Measurements from ENCODE around the gene NUDT16L1. TPM values are rescaled to one million over a fixed set of nuclear protein-coding genes. Genes with fewer than 3 reads are reported as not detected.

NUDT16L1 gene
- total RNA-seq, 8 experiments from 2014 or later, result 13.8 to 35.2 (median 26.5) TPM

- 100% methylated on average over 2 of the region's 22 CpGs; no CpG with 5 or more reads in 9 of the 10 experiments for WGBS, 10 experiments
- H3K4me3 ChIP-seq, result no peak overlapping the region
- no peak for ATAC-seq (replicated peaks in 6 of 8)
- H3K27ac ChIP-seq, result no peak overlapping the region
- in situ Hi-C loops (cut with MboI; ENCODE audit: low pct_unique_long_range_greater_than_20kb in 2 of 9, low sequenced_read_pairs in 9 of 9, unreplicated experiment in 9 of 9), result no loop called here
- peaks cover 0 to 2% of the 10 kb centered on the region in 2 donors for H3K4me1 ChIP-seq (replicated peaks in 1 of 2)
Observed at GRCh38 chr16:4688674-4689045, 4.7 kb upstream of the NUDT16L1 start.

- 61 to 100% (median 94%) methylated on average over 1 to 10 of the region's 21 CpGs; no CpG with 5 or more reads in 4 of the 10 experiments for WGBS, 10 experiments
- no peak for ATAC-seq (replicated peaks in 6 of 8)
- H3K27ac ChIP-seq, result no peak overlapping the region
- H3K4me1 ChIP-seq (replicated peaks in 1 of 2), result peaks cover 0 to 2% of the 10 kb centered on the region in 2 donors
- no peak overlapping the region for H3K4me3 ChIP-seq
- in situ Hi-C loops (cut with MboI; ENCODE audit: low pct_unique_long_range_greater_than_20kb in 2 of 9, low sequenced_read_pairs in 9 of 9, unreplicated experiment in 9 of 9), result no loop called here
Observed at GRCh38 chr16:4689091-4689671, 4.2 kb upstream of the NUDT16L1 start.

GRCh38 chr16:4689864-4690704 is 3.3 kb upstream of the NUDT16L1 start:
- no peak for ATAC-seq (replicated peaks in 6 of 8)
- in situ Hi-C loops (cut with MboI; ENCODE audit: low pct_unique_long_range_greater_than_20kb in 2 of 9, low sequenced_read_pairs in 9 of 9, unreplicated experiment in 9 of 9), result no loop called here
- no peak overlapping the region for H3K27ac ChIP-seq
- peaks cover 5 to 9% of the 10 kb centered on the region in 2 donors for H3K4me1 ChIP-seq (replicated peaks in 1 of 2)
- H3K4me3 ChIP-seq, result no peak overlapping the region
- 71 to 100% (median 94%) methylated on average over 1 to 10 of the region's 31 CpGs; no CpG with 5 or more reads in 2 of the 10 experiments for WGBS, 10 experiments

GRCh38 chr16:4690946-4691665 is 2.3 kb upstream of the NUDT16L1 start:
- no peak for ATAC-seq (replicated peaks in 6 of 8)
- no peak overlapping the region for H3K4me3 ChIP-seq
- no peak overlapping the region for H3K27ac ChIP-seq
- 40 to 100% (median 73%) methylated on average over 1 to 7 of the region's 19 CpGs; no CpG with 5 or more reads in 1 of the 10 experiments for WGBS, 10 experiments
- H3K4me1 ChIP-seq (replicated peaks in 1 of 2), result peaks cover 15 to 19% of the 10 kb centered on the region in 2 donors
- in situ Hi-C loops (cut with MboI; ENCODE audit: low pct_unique_long_range_greater_than_20kb in 2 of 9, low sequenced_read_pairs in 9 of 9, unreplicated experiment in 9 of 9), result no loop called here

DNA sequence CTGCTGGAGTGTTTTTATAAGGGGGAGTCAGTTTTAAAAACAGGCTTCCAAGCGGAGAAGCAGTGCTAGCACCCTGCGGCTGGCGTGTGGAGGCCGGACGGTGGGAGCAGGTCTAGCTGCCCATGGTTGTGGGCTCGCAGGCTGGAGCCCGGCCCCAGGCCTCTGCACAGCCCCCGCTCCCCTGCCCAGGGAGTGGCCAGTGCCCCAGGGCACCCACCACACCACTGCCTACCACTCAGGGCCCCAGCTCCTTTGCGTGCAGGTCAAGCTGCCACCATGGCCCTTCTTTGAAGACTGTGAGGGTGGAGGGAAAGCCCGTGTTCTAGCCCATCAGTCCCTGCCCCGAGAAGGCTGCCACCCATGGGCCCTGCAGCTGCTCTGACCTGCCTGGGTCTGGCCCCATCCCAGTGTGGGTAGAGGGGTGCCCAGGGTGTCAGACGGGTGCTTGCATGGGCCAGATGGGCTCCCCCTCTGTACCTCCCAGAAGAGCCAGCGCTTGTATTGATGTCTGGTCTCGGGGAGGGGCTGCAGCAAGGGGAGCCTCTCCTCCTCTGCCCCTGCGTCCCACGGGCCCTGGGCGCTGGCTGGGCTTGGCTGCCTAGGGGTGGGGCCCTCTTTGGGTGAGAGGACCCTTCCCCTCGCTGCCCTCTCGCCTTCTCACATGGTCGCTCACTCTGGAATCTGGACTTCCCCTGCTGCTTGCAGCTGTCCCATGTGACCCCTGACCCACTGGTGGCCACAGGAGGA is 1.5 kb upstream of the NUDT16L1 start:
- no peak for ATAC-seq (replicated peaks in 6 of 8)
- in situ Hi-C loops (cut with MboI; ENCODE audit: low pct_unique_long_range_greater_than_20kb in 2 of 9, low sequenced_read_pairs in 9 of 9, unreplicated experiment in 9 of 9), result no loop called here
- no peak overlapping the region for H3K27ac ChIP-seq
- WGBS, 10 experiments, result 56 to 100% (median 90%) methylated on average over 1 to 5 of the region's 20 CpGs; no CpG with 5 or more reads in 6 of the 10 experiments
- H3K4me1 ChIP-seq (replicated peaks in 1 of 2), result peaks cover 15 to 21% of the 10 kb centered on the region in 2 donors
- H3K4me3 ChIP-seq, result no peak overlapping the region

DNA sequence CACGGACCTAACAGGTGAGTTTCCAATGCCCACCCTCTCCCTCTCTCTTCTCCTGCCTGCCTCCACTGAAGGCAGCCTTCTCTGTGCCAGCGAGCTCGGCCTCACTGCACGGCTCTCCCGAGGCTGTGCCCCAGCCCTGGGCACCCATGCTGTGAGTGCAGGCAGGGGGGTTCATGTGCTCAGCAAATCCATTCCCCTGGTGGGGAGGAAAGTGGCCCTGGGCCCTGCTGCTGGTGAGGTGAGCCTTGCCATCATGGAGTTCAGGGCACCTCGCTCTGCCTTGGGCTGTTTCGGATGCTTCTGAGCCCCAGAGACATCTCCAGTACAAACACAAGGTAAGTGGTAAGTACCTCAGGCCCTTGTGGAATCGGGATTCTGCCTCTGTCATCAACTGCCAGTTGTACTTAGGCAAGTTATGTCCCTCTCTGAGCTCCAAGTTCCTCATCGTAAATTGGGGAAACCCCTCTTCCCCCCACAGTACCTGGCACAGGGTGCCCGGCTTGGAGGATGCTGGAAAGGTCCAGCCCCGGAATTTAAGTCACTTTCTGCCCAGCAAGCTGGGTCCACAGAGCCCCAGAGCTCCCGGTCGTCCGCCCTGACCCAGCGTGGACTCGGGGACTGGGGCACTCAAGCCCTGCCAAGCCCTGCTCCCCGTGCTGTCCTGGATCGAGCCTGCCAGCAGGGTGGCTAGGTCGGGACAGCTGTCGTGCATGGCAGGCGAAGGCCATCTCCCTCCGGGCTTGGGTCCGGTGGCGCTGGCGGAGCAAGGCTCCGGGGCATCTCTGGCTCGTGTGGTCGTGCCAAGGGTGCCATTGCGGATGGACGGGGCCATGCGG is 684 bp upstream of the NUDT16L1 start:
- ATAC-seq (replicated peaks in 6 of 8), result peak; percentile 3 to 26 (median 12)
- peaks cover 15 to 21% of the 10 kb centered on the region in 2 donors for H3K4me1 ChIP-seq (replicated peaks in 1 of 2)
- H3K27ac ChIP-seq, result peak overlapping the region; percentile 64 to 69
- H3K4me3 ChIP-seq, result peak overlapping the region; percentile 61 to 96 (median 90)
- WGBS, 10 experiments, result 0 to 40% (median 20%) methylated on average over 1 to 8 of the region's 31 CpGs; no CpG with 5 or more reads in 6 of the 10 experiments
- in situ Hi-C loops (cut with MboI; ENCODE audit: low pct_unique_long_range_greater_than_20kb in 2 of 9, low sequenced_read_pairs in 9 of 9, unreplicated experiment in 9 of 9), result no loop called here

DNA sequence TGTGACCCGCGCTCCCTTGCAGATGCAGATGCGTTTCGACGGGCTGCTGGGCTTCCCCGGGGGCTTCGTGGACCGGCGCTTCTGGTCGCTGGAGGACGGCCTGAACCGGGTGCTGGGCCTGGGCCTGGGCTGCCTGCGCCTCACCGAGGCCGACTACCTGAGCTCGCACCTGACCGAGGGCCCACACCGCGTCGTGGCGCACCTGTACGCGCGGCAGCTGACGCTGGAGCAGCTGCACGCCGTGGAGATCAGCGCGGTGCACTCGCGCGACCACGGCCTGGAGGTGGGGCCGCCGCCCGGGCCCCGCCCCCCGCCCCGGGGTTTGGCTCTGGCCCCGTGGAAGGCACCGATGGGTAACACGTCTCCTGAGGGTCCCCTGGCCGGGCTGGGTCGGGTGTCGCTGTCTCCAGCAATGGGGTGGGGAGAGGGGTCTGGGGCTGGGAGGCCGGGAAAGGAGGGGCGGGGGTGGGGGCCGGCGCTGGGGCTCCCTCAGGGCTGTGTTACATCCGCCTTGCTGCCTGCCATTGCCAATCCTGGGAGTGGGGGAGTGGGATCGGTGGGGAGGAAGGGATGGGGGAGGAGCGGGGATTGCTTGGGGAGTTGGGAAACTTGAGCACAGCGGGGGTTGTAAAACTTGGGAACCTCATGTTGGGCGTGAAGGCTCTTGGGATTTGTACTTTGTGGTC is 737 bp downstream of the NUDT16L1 start:
- H3K4me3 ChIP-seq, result peak overlapping the region; percentile 61 to 96 (median 90)
- H3K27ac ChIP-seq, result peak overlapping the region; percentile 81 to 94
- peaks cover 15 to 21% of the 10 kb centered on the region in 2 donors for H3K4me1 ChIP-seq (replicated peaks in 1 of 2)
- ATAC-seq (replicated peaks in 6 of 8), result peak; percentile 7 to 33 (median 29)
- in situ Hi-C loops (cut with MboI; ENCODE audit: low pct_unique_long_range_greater_than_20kb in 2 of 9, low sequenced_read_pairs in 9 of 9, unreplicated experiment in 9 of 9), result no loop called here
- WGBS, 10 experiments, result no CpG with 5 or more reads among the region's 54 CpGs

GRCh38 chr16:4694642-4695451 is 1.5 kb downstream of the NUDT16L1 start:
- Histone ChIP-seq H3K4me3 (peak overlapping the region; percentile 61 to 96 (median 90)), H3K4me1 (replicated peaks in 1 of 2) (peaks cover 15 to 21% of the 10 kb centered on the region in 2 donors), H3K27ac (peak overlapping the region; percentile 81 to 94)
- ATAC-seq (replicated peaks in 6 of 8), result no peak
- in situ Hi-C loops (cut with MboI; ENCODE audit: low pct_unique_long_range_greater_than_20kb in 2 of 9, low sequenced_read_pairs in 9 of 9, unreplicated experiment in 9 of 9), result no loop called here
- 53 to 100% (median 85%) methylated on average over 1 to 2 of the region's 26 CpGs; no CpG with 5 or more reads in 6 of the 10 experiments for WGBS, 10 experiments

- 15 to 68% (median 40%) methylated on average over 2 to 4 of the region's 12 CpGs; no CpG with 5 or more reads in 6 of the 10 experiments for WGBS, 10 experiments
- Histone ChIP-seq H3K4me3 (peak overlapping the region in 1 of 5 donors; percentile 2), H3K27ac (peak overlapping the region in 1 of 2 donors; percentile 94), H3K4me1 (replicated peaks in 1 of 2) (peaks cover 15 to 21% of the 10 kb centered on the region in 2 donors)
- in situ Hi-C loops (cut with MboI; ENCODE audit: low pct_unique_long_range_greater_than_20kb in 2 of 9, low sequenced_read_pairs in 9 of 9, unreplicated experiment in 9 of 9), result no loop called here
- ATAC-seq (replicated peaks in 6 of 8), result peak in 3 of 8 experiments; percentile 4 to 12 (median 7)
Observed at GRCh38 chr16:4695473-4696171, 2.3 kb downstream of the NUDT16L1 start.

DNA sequence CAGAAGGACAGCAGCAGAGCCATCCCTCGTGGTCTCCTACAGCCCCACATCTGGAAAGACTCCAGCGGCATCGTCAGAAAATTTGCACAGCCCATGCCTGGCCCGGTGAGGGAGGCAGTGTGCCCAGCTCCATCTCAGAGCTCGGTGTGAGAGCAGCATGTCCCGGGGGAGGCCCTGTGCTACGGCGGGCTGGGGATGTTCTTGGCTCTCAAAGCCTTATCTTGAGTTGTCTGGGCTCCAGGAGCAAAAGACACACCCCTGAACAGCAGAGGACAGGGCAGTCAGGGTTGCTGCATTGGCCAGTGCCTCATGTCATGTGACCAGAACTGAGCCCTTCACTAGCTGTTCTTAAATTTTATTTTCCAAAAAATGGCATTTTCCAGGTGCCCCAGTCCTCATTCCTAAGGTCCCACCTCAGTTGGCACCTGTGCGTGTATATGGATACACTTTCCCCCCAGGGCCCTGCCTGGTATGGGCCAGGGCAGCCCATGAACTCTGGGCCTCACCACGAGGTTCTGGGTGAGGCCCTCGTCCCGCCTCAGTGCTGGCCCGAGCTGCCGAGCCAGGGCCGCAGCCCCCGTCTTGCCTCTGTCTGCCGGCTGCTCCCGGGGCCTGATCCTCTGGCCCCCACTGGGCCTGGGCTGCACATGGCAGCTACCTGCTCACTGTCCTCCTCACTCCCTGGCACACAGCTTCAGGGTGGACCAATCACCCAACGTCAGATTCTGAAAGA is 3.0 kb downstream of the NUDT16L1 start:
- no peak overlapping the region for H3K4me3 ChIP-seq
- peak overlapping the region in 1 of 2 donors; percentile 94 for H3K27ac ChIP-seq
- peaks cover 15 to 21% of the 10 kb centered on the region in 2 donors for H3K4me1 ChIP-seq (replicated peaks in 1 of 2)
- 40 to 100% (median 87%) methylated on average over 1 to 10 of the region's 19 CpGs; no CpG with 5 or more reads in 4 of the 10 experiments for WGBS, 10 experiments
- ATAC-seq (replicated peaks in 6 of 8), result no peak
- in situ Hi-C loops (cut with MboI; ENCODE audit: low pct_unique_long_range_greater_than_20kb in 2 of 9, low sequenced_read_pairs in 9 of 9, unreplicated experiment in 9 of 9), result no loop called here
